ENCODE measurements around the gene HPX. TPM values are rescaled to one million over a fixed set of nuclear protein-coding genes. Genes with fewer than 3 reads are reported as not detected.

Gene HPX
- total and polyA plus RNA-seq, 9 donors, result 0.46 to 4.1 (median 2.4) TPM

DNA sequence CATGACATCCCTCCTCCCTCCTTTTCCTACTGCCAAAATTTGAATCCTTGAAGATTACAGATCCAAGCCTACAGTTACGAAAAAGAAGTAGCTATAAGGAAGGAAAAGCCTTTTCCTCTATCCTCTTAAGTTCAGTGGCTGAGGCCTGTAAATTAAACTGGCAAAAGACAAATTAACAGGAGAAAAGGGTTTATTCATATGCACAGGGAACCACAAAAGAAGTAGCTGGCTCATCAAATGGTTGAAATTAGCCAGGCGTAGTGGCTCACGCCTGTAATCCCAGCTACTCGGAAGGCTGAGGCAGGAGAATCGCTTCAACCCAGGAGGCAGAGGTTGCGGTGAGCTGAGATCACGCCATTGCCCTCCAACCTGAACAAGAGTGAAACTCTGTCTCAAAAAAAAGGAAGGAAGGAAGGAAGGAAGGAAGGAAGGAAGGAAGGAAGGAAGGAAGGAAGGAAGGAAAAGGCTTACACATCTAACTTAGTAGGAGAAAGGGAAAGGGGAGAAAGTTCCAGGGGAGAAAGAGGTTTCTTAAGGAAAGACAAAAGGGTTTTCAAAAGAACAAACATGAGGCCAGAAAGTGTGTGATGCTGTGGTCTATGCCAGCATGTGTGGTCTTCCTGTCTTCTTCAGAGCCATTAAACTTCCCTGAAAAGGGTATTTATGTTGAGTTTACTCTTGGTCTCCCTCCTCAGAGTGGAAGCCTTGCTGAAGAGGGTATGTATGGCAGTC is 55.6 kb downstream of the HPX start:
- intact Hi-C loops (cut with DNase I), result loop anchor here in 3 of 4 donors (5.0 to 10.0 kb wide), 3 partner anchors 222 to 320 kb away; partner anchors contain the start of gene MRPL17 (in 1 of the 3)

More for the DNA sequence above, 55.6 kb downstream of the HPX start:
- Histone ChIP-seq H3K4me3 (no peak overlapping the region), H3K27me3 (no peaks in the 10 kb centered on the region), H3K4me1 (ENCODE audit: insufficient read depth) (no peaks in the 10 kb centered on the region), H3K27ac (no peak overlapping the region), H3K9me3 (no peaks in the 10 kb centered on the region), H3K36me3 (no peaks in the 10 kb centered on the region)
- WGBS, 3 donors, result 92 to 94% (median 94%) methylated on average over 7 of the region's 7 CpGs
- TF ChIP-seq, protein P1, sequence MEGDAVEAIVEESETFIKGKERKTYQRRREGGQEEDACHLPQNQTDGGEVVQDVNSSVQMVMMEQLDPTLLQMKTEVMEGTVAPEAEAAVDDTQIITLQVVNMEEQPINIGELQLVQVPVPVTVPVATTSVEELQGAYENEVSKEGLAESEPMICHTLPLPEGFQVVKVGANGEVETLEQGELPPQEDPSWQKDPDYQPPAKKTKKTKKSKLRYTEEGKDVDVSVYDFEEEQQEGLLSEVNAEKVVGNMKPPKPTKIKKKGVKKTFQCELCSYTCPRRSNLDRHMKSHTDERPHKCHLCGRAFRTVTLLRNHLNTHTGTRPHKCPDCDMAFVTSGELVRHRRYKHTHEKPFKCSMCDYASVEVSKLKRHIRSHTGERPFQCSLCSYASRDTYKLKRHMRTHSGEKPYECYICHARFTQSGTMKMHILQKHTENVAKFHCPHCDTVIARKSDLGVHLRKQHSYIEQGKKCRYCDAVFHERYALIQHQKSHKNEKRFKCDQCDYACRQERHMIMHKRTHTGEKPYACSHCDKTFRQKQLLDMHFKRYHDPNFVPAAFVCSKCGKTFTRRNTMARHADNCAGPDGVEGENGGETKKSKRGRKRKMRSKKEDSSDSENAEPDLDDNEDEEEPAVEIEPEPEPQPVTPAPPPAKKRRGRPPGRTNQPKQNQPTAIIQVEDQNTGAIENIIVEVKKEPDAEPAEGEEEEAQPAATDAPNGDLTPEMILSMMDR (IDR thresholded peaks at IDR 0.05), result no peak
- no peak for TF ChIP-seq POLR2A (IDR thresholded peaks at IDR 0.05)
- TF ChIP-seq EP300 (IDR thresholded peaks at IDR 0.05), result no peak
- no peak for DNase-seq

Other genes with a start within 250 kb of the HPX start
- gene OR52W1, start 241.8 kb downstream of the HPX start, total RNA-seq, result not detected
- not detected for gene OR52W1, start 241.8 kb downstream of the HPX start, polyA plus RNA-seq
- gene C11orf42, start 235.4 kb downstream of the HPX start, total RNA-seq, result not detected
- not detected for gene C11orf42, start 235.4 kb downstream of the HPX start, polyA plus RNA-seq
- gene FHIP1B, start 206.4 kb downstream of the HPX start, total RNA-seq, result 10 to 100 TPM; 26.9 to 59.1 (median 35.7) TPM
- gene FHIP1B, start 206.4 kb downstream of the HPX start, polyA plus RNA-seq, result 10 to 100 TPM; 15.9 to 43.8 TPM
- gene CNGA4, start 201.9 kb downstream of the HPX start, total RNA-seq, result 1 to 10 TPM in 2 of 7 donors, under 1 TPM in 5; 0.18 to 2.9 (median 0.72) TPM
- gene CNGA4, start 201.9 kb downstream of the HPX start, polyA plus RNA-seq, result under 1 TPM; 0.10 to 0.38 TPM
- gene CCKBR, start 181.1 kb downstream of the HPX start, total RNA-seq, result 1 to 10 TPM in 1 of 7 donors, under 1 TPM in 2, not detected in 4; 0.42 to 4.3 (median 0.80) TPM
- gene CCKBR, start 181.1 kb downstream of the HPX start, polyA plus RNA-seq, result 1 to 10 TPM in 1 of 2 donors, under 1 TPM in 1; 0.35 to 8.1 TPM
- 100 to 1,000 TPM in 1 of 7 donors, 10 to 100 TPM in 6; 43.3 to 119 (median 70.3) TPM for gene CAVIN3, start 120.5 kb downstream of the HPX start, total RNA-seq
- 10 to 100 TPM; 36.7 to 61.2 TPM for gene CAVIN3, start 120.5 kb downstream of the HPX start, polyA plus RNA-seq
- 10 to 100 TPM; 12.9 to 35.4 (median 30.7) TPM for gene SMPD1, start 50.5 kb downstream of the HPX start, total RNA-seq
- gene SMPD1, start 50.5 kb downstream of the HPX start, polyA plus RNA-seq, result 10 to 100 TPM; 16.8 to 50.5 TPM
- gene APBB1, start 21.9 kb downstream of the HPX start, total RNA-seq, result 10 to 100 TPM; 50.1 to 90.9 (median 60.4) TPM
- gene APBB1, start 21.9 kb downstream of the HPX start, polyA plus RNA-seq, result 10 to 100 TPM; 34.1 to 57.7 TPM
- gene TRIM3, start 33.0 kb upstream of the HPX start, total RNA-seq, result 10 to 100 TPM in 6 of 7 donors, 1 to 10 TPM in 1; 9.7 to 27.4 (median 19.7) TPM
- gene TRIM3, start 33.0 kb upstream of the HPX start, polyA plus RNA-seq, result 10 to 100 TPM; 13.6 to 14.7 TPM
- 10 to 100 TPM; 43.6 to 70.4 (median 49.5) TPM for gene ARFIP2, start 40.3 kb upstream of the HPX start, total RNA-seq
- gene ARFIP2, start 40.3 kb upstream of the HPX start, polyA plus RNA-seq, result 10 to 100 TPM; 35.8 to 37.8 TPM
- 10 to 100 TPM; 21.8 to 64.7 (median 38.4) TPM for gene TIMM10B, start 40.5 kb upstream of the HPX start, total RNA-seq
- gene TIMM10B, start 40.5 kb upstream of the HPX start, polyA plus RNA-seq, result 10 to 100 TPM; 19.4 to 52.1 TPM
- gene DNHD1, start 56.3 kb upstream of the HPX start, total RNA-seq, result 10 to 100 TPM in 3 of 7 donors, 1 to 10 TPM in 4; 7.5 to 27.6 (median 9.3) TPM
- 1 to 10 TPM; 4.0 to 4.5 TPM for gene DNHD1, start 56.3 kb upstream of the HPX start, polyA plus RNA-seq
- gene RRP8, start 162.6 kb upstream of the HPX start, total RNA-seq, result 10 to 100 TPM in 5 of 7 donors, 1 to 10 TPM in 2; 8.2 to 25.5 (median 17.1) TPM
- gene RRP8, start 162.6 kb upstream of the HPX start, polyA plus RNA-seq, result 10 to 100 TPM; 13.4 to 32.7 TPM
- gene ILK, start 162.8 kb upstream of the HPX start, total RNA-seq, result 100 to 1,000 TPM in 5 of 7 donors, 10 to 100 TPM in 2; 79.8 to 222 (median 140) TPM
- gene ILK, start 162.8 kb upstream of the HPX start, polyA plus RNA-seq, result 100 to 1,000 TPM; 126 to 337 TPM
- 100 to 1,000 TPM in 2 of 7 donors, 10 to 100 TPM in 5; 45.1 to 109 (median 76.8) TPM for gene TAF10, start 171.2 kb upstream of the HPX start, total RNA-seq
- 100 to 1,000 TPM in 1 of 2 donors, 10 to 100 TPM in 1; 40.0 to 183 TPM for gene TAF10, start 171.2 kb upstream of the HPX start, polyA plus RNA-seq
- 10 to 100 TPM; 21.0 to 71.8 (median 58.2) TPM for gene TPP1, start 178.4 kb upstream of the HPX start, total RNA-seq
- 100 to 1,000 TPM in 1 of 2 donors, 10 to 100 TPM in 1; 40.5 to 360 TPM for gene TPP1, start 178.4 kb upstream of the HPX start, polyA plus RNA-seq
- 10 to 100 TPM; 14.8 to 36.8 (median 23.0) TPM for gene DCHS1, start 214.8 kb upstream of the HPX start, total RNA-seq
- gene DCHS1, start 214.8 kb upstream of the HPX start, polyA plus RNA-seq, result 10 to 100 TPM in 1 of 2 donors, 1 to 10 TPM in 1; 5.2 to 20.2 TPM
- gene MRPL17, start 242.4 kb upstream of the HPX start, total RNA-seq, result 10 to 100 TPM; 23.0 to 37.9 (median 30.7) TPM
- 10 to 100 TPM; 28.2 to 30.1 TPM for gene MRPL17, start 242.4 kb upstream of the HPX start, polyA plus RNA-seq